Activated naive CD4-positive, alpha-beta T cell treated with anti-CD3 and anti-CD28 coated beads for 36 hours (primary cell): ENCODE measurements around the gene MTREX. TPM values are rescaled to one million over a fixed set of nuclear protein-coding genes. Genes with fewer than 3 reads are reported as not detected.

Experiments
- CTCF ChIA-PET: fragments of 350-600 bp; sonication (Branson Sonifier 250); formaldehyde crosslinking; loops from one replicate; lab custom pipeline; 2021; ENCODE audit warnings: antibody characterized with exemption; lab: Charles Lee
- DNase-seq: peaks from one replicate; pipeline ENCODE4 v3.0.0-alpha.2; 2020
- H3K27ac Mint-ChIP-seq: one replicate; pipeline ENCODE4 v1.8.0; 2021; ENCODE audit warnings: mild to moderate bottlenecking, mixed read lengths
- H3K27me3 Mint-ChIP-seq: one replicate; pipeline ENCODE4 v1.8.0; 2021; ENCODE audit warnings: low read depth, mixed read lengths
- H3K36me3 Mint-ChIP-seq: one replicate; pipeline ENCODE4 v1.8.0; 2021; ENCODE audit warnings: low read depth, mixed read lengths
- H3K4me1 Mint-ChIP-seq: one replicate; pipeline ENCODE4 v1.8.0; 2021; ENCODE audit warnings: low read depth, mixed read lengths
- H3K4me3 Mint-ChIP-seq: one replicate; pipeline ENCODE4 v1.8.0; 2021; ENCODE audit warnings: mild to moderate bottlenecking, moderate library complexity, mixed read lengths
- H3K9me3 Mint-ChIP-seq: one replicate; pipeline ENCODE4 v1.8.0; 2021; ENCODE audit warnings: mixed read lengths
- intact Hi-C: fragments of 100-400 bp; cut with micrococcal nuclease; formaldehyde crosslinking; loops from one replicate; pipeline ENCODE4 v1.15.1; 2023
- total RNA-seq, 2 experiments: library from RNA; stranded (reverse); gene quantifications; one replicate each; pipeline ENCODE4 v1.2.3, GENCODE V29; 2021

Gene MTREX
- total RNA-seq, 2 experiments from 2014 or later: 76.1 to 79.7 TPM

DNA sequence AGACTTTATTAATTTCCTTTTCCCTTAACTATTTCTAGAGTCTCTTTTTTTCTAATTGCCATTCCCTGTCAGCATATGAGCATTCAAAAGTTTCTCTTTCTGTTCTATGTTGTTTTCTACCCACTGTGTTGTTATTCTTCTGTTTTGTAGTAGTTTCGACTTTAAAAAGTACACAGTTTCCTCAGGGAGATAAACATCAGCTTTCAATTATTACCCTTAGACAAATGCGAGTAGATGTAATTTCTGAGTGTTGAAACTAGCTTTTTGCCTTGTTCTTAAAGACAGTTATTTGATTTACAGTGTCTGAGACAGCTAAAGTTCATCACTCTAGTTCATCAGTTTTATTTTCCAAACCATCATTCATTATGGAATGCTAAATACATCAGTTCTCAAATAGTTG, 19.5 kb downstream of the MTREX start:
- H3K4me3 Mint-ChIP-seq: no peak overlapping the region
- peaks cover 36% of the 10 kb centered on the region for H3K36me3 Mint-ChIP-seq
- H3K9me3 Mint-ChIP-seq: no peaks in the 10 kb centered on the region
- no peak overlapping the region for H3K27ac Mint-ChIP-seq
- H3K27me3 Mint-ChIP-seq: no peaks in the 10 kb centered on the region
- intact Hi-C loops: loop anchor here (10.0 kb wide), 1 partner anchor 588 kb away; no protein-coding TSS in a partner anchor
- no peak for DNase-seq
- H3K4me1 Mint-ChIP-seq: peaks cover 28% of the 10 kb centered on the region
- CTCF ChIA-PET: interaction anchor here (0.7 to 0.9 kb wide), 3 partner anchors 15 to 894 kb away, joined by 3 to 4 read pairs (median 3); no protein-coding TSS in a partner anchor

DNA sequence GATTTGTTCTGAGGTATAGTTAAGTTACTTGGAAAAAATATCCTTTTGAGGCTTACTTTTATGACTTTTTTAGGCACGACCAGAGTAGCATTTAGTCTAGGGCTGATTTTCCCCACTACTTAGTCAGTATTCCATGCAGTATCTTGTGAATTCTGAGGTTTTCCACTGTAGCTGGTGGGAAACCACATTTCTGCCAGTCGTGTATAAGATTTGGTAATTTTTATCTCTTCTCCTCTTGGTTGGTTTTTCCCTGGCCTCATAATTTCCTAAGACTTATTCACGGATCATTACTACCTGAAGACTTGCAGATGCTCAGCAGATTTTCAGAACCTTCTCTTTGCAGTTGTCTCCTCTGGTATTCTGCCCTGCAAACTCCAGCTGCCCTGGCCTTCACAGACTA, 23.5 kb downstream of the MTREX start:
- Mint-ChIP-seq H3K27ac (no peak overlapping the region), H3K4me3 (no peak overlapping the region), H3K4me1 (peaks cover 29% of the 10 kb centered on the region), H3K9me3 (no peaks in the 10 kb centered on the region), H3K36me3 (peaks cover 45% of the 10 kb centered on the region), H3K27me3 (no peaks in the 10 kb centered on the region)
- no peak for DNase-seq
- CTCF ChIA-PET: no interaction called here
- intact Hi-C loops: no loop called here

- Mint-ChIP-seq H3K9me3 (no peaks in the 10 kb centered on the region), H3K4me3 (no peak overlapping the region), H3K4me1 (peaks cover 30% of the 10 kb centered on the region), H3K36me3 (peaks cover 42% of the 10 kb centered on the region), H3K27ac (no peak overlapping the region), H3K27me3 (no peaks in the 10 kb centered on the region)
- intact Hi-C loops: no loop called here
- no peak for DNase-seq
- CTCF ChIA-PET: no interaction called here
Observed at GRCh38 chr5:55333017-55333416, 25.2 kb downstream of the MTREX start.

DNA sequence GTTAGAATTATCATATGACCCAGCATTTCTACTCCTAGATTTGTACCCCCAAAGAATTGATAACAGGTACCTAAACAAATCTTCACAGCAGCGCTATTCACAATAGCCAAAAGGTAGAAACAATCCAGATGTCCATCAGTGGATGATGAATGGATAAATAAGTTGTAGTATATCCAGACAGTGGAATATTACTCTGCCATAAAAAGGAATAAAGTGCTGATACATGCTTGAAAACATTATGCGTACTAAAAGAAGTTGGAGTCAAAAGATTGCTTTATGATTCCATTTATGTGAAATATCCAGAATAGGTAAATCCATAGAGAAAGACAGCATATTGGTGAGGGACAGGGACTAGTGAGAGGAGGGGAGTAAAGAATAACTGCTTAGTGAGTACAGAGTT, 26.0 kb downstream of the MTREX start:
- no peak overlapping the region for H3K27ac Mint-ChIP-seq
- H3K36me3 Mint-ChIP-seq: peaks cover 39% of the 10 kb centered on the region
- H3K9me3 Mint-ChIP-seq: no peaks in the 10 kb centered on the region
- H3K4me3 Mint-ChIP-seq: no peak overlapping the region
- H3K27me3 Mint-ChIP-seq: no peaks in the 10 kb centered on the region
- peaks cover 34% of the 10 kb centered on the region for H3K4me1 Mint-ChIP-seq
- intact Hi-C loops: no loop called here
- CTCF ChIA-PET: no interaction called here
- DNase-seq: no peak

- Mint-ChIP-seq H3K27ac (peak overlapping the region; percentile 8), H3K4me1 (peaks cover 27% of the 10 kb centered on the region), H3K4me3 (no peak overlapping the region), H3K36me3 (peaks cover 14% of the 10 kb centered on the region), H3K27me3 (no peaks in the 10 kb centered on the region), H3K9me3 (no peaks in the 10 kb centered on the region)
- CTCF ChIA-PET: no interaction called here
- intact Hi-C loops: loop anchor here (2.0 to 5.0 kb wide), 2 partner anchors 29 to 859 kb away; no protein-coding TSS in a partner anchor
- no peak for DNase-seq
Observed at GRCh38 chr5:55338092-55338613, 30.4 kb downstream of the MTREX start.

DNA sequence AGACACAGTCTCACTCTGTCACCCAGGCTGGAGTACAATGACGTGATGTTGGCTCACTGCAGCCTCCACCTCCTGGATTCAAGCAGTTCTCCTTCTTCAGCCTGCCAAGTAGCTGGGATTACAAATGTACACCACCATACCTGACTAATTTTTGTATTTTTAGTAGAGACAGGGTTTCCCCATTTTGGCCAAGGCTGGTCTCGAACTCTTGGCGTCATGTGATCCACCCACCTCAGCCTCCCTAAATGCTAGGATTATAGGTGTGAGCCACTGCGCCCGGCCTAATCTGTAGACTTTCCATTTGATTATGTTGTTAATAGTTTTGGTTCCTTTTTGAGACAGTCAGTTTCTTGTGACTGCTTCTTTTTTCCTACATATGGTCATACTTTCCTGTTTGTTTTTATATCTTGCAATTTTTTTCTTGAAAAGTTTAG, 31.0 kb downstream of the MTREX start:
- Mint-ChIP-seq H3K4me1 (peaks cover 27% of the 10 kb centered on the region), H3K27me3 (no peaks in the 10 kb centered on the region), H3K36me3 (peaks cover 12% of the 10 kb centered on the region), H3K4me3 (no peak overlapping the region), H3K9me3 (no peaks in the 10 kb centered on the region), H3K27ac (peak overlapping the region; percentile 21)
- CTCF ChIA-PET: interaction anchor here (0.7 kb wide), 1 partner anchor 210 kb away, joined by 3 read pairs; no protein-coding TSS in a partner anchor
- DNase-seq: peak; percentile 76
- intact Hi-C loops: loop anchor here (1.0 to 5.0 kb wide), 3 partner anchors 25 to 858 kb away; no protein-coding TSS in a partner anchor

DNA sequence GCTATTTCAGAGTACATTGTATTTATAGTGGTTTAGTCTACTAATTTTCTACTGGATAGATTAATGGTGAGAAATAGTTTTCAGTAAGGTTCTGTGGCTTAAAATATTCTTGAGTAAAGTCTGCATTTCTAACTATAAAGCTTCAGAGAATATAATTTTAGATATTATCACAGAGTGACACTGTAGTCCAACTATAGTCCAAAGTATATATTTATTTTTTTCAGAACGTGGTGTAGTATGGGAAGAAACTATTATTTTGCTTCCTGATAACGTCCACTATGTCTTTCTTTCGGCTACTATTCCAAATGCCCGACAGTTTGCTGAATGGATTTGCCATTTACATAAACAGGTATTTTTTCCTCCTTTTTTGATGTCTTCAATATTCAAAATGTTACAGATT, 35.3 kb downstream of the MTREX start:
- no peak for DNase-seq
- H3K36me3 Mint-ChIP-seq: peaks cover 32% of the 10 kb centered on the region
- intact Hi-C loops: loop anchor here (5.0 kb wide), 1 partner anchor 579 kb away; no protein-coding TSS in a partner anchor
- H3K4me1 Mint-ChIP-seq: peaks cover 20% of the 10 kb centered on the region
- no peaks in the 10 kb centered on the region for H3K27me3 Mint-ChIP-seq
- no peak overlapping the region for H3K27ac Mint-ChIP-seq
- H3K4me3 Mint-ChIP-seq: no peak overlapping the region
- H3K9me3 Mint-ChIP-seq: no peaks in the 10 kb centered on the region
- CTCF ChIA-PET: interaction anchor here (0.7 to 2.6 kb wide), 7 partner anchors 10 to 858 kb away, joined by 3 to 14 read pairs (median 4); no protein-coding TSS in a partner anchor

DNA sequence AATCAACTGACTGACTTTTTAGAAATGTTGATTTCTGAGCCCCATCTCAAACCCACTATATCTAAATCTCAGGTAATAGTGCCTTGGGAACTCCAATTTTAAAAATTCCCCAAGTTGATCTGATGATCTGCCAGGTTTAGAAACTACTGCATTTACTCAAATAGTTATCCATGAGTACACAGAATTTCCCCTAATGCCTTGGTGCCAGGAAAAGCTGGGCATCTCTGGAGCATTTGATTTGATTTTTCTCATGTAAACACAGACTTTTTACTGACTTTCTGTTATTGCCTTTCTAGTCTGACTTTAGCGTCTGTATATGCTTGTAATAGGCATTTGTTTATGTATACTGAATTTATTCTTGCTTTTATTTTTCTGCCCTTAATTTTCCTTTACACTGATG, 35.8 kb downstream of the MTREX start:
- peaks cover 16% of the 10 kb centered on the region for H3K4me1 Mint-ChIP-seq
- no peaks in the 10 kb centered on the region for H3K27me3 Mint-ChIP-seq
- peaks cover 30% of the 10 kb centered on the region for H3K36me3 Mint-ChIP-seq
- no peak overlapping the region for H3K4me3 Mint-ChIP-seq
- DNase-seq: no peak
- no peaks in the 10 kb centered on the region for H3K9me3 Mint-ChIP-seq
- intact Hi-C loops: loop anchor here (1.0 to 5.0 kb wide), 3 partner anchors 171 to 579 kb away; no protein-coding TSS in a partner anchor
- no peak overlapping the region for H3K27ac Mint-ChIP-seq
- CTCF ChIA-PET: interaction anchor here (0.7 to 2.6 kb wide), 8 partner anchors 9 to 987 kb away, joined by 3 to 14 read pairs (median 3); no protein-coding TSS in a partner anchor

- Mint-ChIP-seq H3K27ac (no peak overlapping the region), H3K4me1 (peaks cover 7% of the 10 kb centered on the region), H3K27me3 (no peaks in the 10 kb centered on the region), H3K4me3 (no peak overlapping the region), H3K36me3 (peaks cover 31% of the 10 kb centered on the region), H3K9me3 (no peaks in the 10 kb centered on the region)
- intact Hi-C loops: loop anchor here (1.0 to 5.0 kb wide), 3 partner anchors 172 to 578 kb away; no protein-coding TSS in a partner anchor
- CTCF ChIA-PET: interaction anchor here (1.1 kb wide), 1 partner anchor 42 kb away, joined by 3 read pairs; no protein-coding TSS in a partner anchor
- peak; percentile 84 for DNase-seq
Observed at GRCh38 chr5:55344392-55344992, 36.7 kb downstream of the MTREX start.

DNA sequence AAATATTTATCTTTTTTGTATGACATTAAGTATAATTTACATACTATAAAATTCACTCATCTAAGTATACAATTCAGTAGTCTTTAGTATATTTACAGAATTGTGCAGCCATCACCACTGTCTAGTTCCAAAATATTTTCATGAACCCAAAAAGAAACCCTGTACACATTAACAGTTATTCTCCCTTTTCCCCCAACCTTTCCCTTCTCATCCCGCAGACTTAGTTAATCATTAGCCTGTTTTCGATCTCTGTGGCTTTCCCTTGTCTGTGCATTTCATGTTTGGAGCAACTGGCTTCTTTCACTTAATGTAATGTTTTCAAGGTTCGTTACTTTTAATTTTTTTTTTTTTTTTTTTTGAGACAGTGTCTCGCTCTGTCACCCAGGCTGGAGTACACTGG, 37.5 kb downstream of the MTREX start:
- DNase-seq: no peak
- Mint-ChIP-seq H3K27me3 (no peaks in the 10 kb centered on the region), H3K9me3 (no peaks in the 10 kb centered on the region), H3K4me3 (no peak overlapping the region), H3K4me1 (peaks cover 7% of the 10 kb centered on the region), H3K27ac (no peak overlapping the region), H3K36me3 (peaks cover 37% of the 10 kb centered on the region)
- intact Hi-C loops: no loop called here
- CTCF ChIA-PET: interaction anchor here (0.7 kb wide), 2 partner anchors 23 to 127 kb away, joined by 3 read pairs; no protein-coding TSS in a partner anchor

DNA sequence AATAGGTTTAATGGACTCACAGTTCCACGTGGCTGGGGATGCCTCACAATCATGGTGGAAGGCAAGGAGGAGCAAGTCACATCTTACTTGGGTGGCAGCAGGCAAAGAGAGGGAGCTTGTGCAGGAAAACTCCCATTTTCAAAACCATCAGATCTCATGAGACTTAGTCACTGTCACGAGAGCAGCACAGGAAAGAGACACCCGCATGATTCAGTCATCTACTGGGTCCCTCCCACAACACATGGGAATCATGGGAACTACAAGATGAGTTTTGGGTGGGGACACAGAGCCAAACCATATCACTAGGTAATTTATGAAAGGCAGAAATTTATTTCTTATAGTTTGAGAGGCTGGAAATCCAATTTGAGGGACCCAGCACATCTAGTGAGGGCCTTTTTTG, 40.0 kb downstream of the MTREX start:
- no peak for DNase-seq
- intact Hi-C loops: no loop called here
- no peak overlapping the region for H3K4me3 Mint-ChIP-seq
- H3K36me3 Mint-ChIP-seq: peaks cover 47% of the 10 kb centered on the region
- no peaks in the 10 kb centered on the region for H3K27me3 Mint-ChIP-seq
- CTCF ChIA-PET: no interaction called here
- H3K27ac Mint-ChIP-seq: no peak overlapping the region
- no peaks in the 10 kb centered on the region for H3K9me3 Mint-ChIP-seq
- H3K4me1 Mint-ChIP-seq: peaks cover 11% of the 10 kb centered on the region

DNA sequence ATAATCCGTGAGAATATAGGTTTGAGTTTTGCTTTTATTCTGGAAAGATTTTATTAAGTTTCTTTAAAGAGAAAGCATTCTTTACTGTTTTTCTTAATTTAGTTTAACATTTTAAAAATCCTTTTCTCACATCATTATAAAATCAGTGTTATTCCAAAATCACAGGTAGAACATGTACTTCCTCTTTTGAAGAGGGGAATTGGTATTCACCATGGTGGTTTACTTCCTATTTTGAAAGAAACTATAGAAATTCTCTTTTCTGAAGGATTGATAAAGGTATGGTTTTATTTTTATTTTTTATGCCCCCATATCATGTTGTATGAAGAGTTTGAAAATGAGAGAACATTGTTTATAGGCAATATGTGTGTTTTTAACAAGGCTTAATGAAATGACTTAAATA, 43.0 kb downstream of the MTREX start:
- intact Hi-C loops: no loop called here
- no peak overlapping the region for H3K27ac Mint-ChIP-seq
- H3K27me3 Mint-ChIP-seq: no peaks in the 10 kb centered on the region
- CTCF ChIA-PET: no interaction called here
- DNase-seq: no peak
- H3K4me1 Mint-ChIP-seq: peaks cover 9% of the 10 kb centered on the region
- no peaks in the 10 kb centered on the region for H3K9me3 Mint-ChIP-seq
- H3K4me3 Mint-ChIP-seq: no peak overlapping the region
- peaks cover 50% of the 10 kb centered on the region for H3K36me3 Mint-ChIP-seq
